ENCODE data around the gene ADAM22. TPM values are rescaled to one million over a fixed set of nuclear protein-coding genes. Genes with fewer than 3 reads are reported as not detected.
"Not testable (repeated sequence)": the region's sequence is repeated elsewhere in the genome, so short reads cannot be mapped to it uniquely, and the experiment has no call there.

Gene ADAM22
- total RNA-seq, 1 donor from 2014 or later: under 0.01 TPM

DNA sequence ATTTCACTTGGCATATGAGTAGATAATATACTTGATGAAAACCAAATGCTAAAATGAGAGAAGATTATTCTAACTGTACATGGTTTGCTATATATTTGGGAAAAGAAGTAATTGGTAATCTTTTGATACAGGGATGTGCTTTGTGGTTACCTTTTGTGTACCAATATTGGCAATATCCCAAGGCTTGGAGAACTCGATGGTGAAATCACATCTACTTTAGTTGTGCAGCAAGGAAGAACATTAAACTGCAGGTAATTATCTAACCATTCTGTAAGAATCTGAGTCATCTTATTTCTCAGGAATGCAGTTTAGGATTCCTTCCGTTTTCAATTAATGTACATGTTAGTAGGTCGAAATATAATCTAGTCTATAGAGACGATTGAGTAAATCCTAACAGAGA is 221.7 kb downstream of the ADAM22 start:
- no peak for DNase-seq (ENCODE audit: low read depth)
- FAIRE-seq: no peak
- no peaks in the 10 kb centered on the region for H3K36me3 ChIP-seq (ENCODE audit: control insufficient read depth, insufficient read depth, low read length)
- no peaks in the 10 kb centered on the region for H3K27me3 ChIP-seq (ENCODE audit: control insufficient read depth, insufficient read depth, low read length)
- no peak overlapping the region for H3K4me3 ChIP-seq (ENCODE audit: low read depth, low read length)
- TF ChIP-seq CTCF (IDR thresholded peaks at IDR 0.05; ENCODE audit: insufficient read depth, low read length, severe bottlenecking): no peak

- Histone ChIP-seq H3K36me3 (ENCODE audit: control insufficient read depth, insufficient read depth, low read length) (no peaks in the 10 kb centered on the region), H3K4me3 (ENCODE audit: low read depth, low read length) (no peak overlapping the region), H3K27me3 (ENCODE audit: control insufficient read depth, insufficient read depth, low read length) (no peaks in the 10 kb centered on the region)
- no peak for TF ChIP-seq CTCF (IDR thresholded peaks at IDR 0.05; ENCODE audit: insufficient read depth, low read length, severe bottlenecking)
- DNase-seq (ENCODE audit: low read depth): no peak
- FAIRE-seq: no peak
Observed at GRCh38 chr7:88156356-88156755, 222.3 kb downstream of the ADAM22 start.

- not testable (repeated sequence) for FAIRE-seq; H3K4me3 ChIP-seq (ENCODE audit: low read depth, low read length); H3K36me3 ChIP-seq (ENCODE audit: control insufficient read depth, insufficient read depth, low read length); DNase-seq (ENCODE audit: low read depth); H3K27me3 ChIP-seq (ENCODE audit: control insufficient read depth, insufficient read depth, low read length)
Observed at GRCh38 chr7:88159741-88160140, 225.7 kb downstream of the ADAM22 start.

- DNase-seq (ENCODE audit: low read depth): no peak
- no peaks in the 10 kb centered on the region for H3K27me3 ChIP-seq (ENCODE audit: control insufficient read depth, insufficient read depth, low read length)
- no peak overlapping the region for H3K4me3 ChIP-seq (ENCODE audit: low read depth, low read length)
- H3K36me3 ChIP-seq (ENCODE audit: control insufficient read depth, insufficient read depth, low read length): no peaks in the 10 kb centered on the region
- FAIRE-seq: no peak
- TF ChIP-seq CTCF (IDR thresholded peaks at IDR 0.05; ENCODE audit: insufficient read depth, low read length, severe bottlenecking): no peak
Observed at GRCh38 chr7:88165697-88166096, 231.6 kb downstream of the ADAM22 start.

DNA sequence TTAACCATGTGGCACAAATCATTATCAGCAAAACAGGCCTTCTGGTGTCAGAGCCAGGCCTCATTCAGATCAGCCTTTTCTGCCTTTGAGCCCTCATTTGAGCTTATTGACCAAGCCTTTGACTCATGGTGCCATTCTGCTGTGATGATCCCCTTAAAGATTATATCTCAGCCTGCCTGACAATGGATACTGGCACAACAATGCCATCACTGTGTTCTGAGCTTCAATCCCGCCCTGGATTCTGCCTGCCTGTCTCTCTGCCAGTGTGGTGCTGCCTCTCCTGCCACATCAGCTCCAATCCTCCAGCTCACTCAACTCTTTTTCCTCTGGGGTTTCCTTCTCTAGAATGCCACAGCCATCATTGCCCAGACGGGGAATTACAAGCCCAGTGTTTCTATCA is 233.2 kb downstream of the ADAM22 start:
- peak; percentile 82 for FAIRE-seq
- TF ChIP-seq CTCF (IDR thresholded peaks at IDR 0.05; ENCODE audit: insufficient read depth, low read length, severe bottlenecking): no peak
- no peak overlapping the region for H3K4me3 ChIP-seq (ENCODE audit: low read depth, low read length)

DNA sequence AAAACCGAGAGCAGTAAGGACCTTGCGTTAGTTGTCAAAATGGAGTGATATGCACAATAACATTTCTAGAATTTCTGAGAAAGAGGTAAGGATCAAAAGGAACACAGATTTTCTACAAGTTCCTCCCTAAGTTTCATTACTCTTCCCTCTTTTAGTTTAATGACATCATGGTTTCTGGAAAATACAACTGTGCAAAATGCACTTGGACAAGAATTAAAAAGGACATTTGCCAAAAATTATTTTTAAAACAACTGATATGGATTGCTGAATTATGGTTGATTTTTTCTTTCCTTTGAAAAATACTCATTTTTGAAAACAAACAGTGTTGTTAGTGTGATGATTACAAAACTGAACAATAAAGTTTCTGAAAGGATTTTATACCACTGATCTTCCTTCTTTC is 233.7 kb downstream of the ADAM22 start:
- no peak for FAIRE-seq
- TF ChIP-seq CTCF (IDR thresholded peaks at IDR 0.05; ENCODE audit: insufficient read depth, low read length, severe bottlenecking): no peak
- no peak for DNase-seq (ENCODE audit: low read depth)
- no peaks in the 10 kb centered on the region for H3K27me3 ChIP-seq (ENCODE audit: control insufficient read depth, insufficient read depth, low read length)
- H3K36me3 ChIP-seq (ENCODE audit: control insufficient read depth, insufficient read depth, low read length): no peaks in the 10 kb centered on the region
- H3K4me3 ChIP-seq (ENCODE audit: low read depth, low read length): no peak overlapping the region

More for the DNA sequence above, 233.2 kb downstream of the ADAM22 start:
- H3K27me3 ChIP-seq (ENCODE audit: control insufficient read depth, insufficient read depth, low read length): no peaks in the 10 kb centered on the region
- no peaks in the 10 kb centered on the region for H3K36me3 ChIP-seq (ENCODE audit: control insufficient read depth, insufficient read depth, low read length)
- no peak for DNase-seq (ENCODE audit: low read depth)

All from bronchial epithelial cell (primary cell).